Stimulated activated CD8-positive, alpha-beta memory T cell treated with anti-CD3 and anti-CD28 coated beads, Interleukin-4, amount 100 ng/mL, for 1 hour (primary cell): Measurements from ENCODE around the gene SCYGR2.
"Not testable (repeated sequence)": the region's sequence is repeated elsewhere in the genome, so short reads cannot be mapped to it uniquely, and the experiment has no call there.

Source experiments
- DNase-seq, 2 donors: peaks; one replicate each; pipeline ENCODE4 v3.0.0-alpha.2; 2020; ENCODE audit warnings: low read depth in 2 of 2, low spot score in 1 of 2

Gene SCYGR2, protein sequence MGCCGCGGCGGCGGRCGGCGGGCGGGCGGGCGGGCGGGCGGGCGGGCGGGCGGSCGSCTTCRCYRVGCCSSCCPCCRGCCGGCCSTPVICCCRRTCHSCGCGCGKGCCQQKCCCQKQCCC

DNA sequence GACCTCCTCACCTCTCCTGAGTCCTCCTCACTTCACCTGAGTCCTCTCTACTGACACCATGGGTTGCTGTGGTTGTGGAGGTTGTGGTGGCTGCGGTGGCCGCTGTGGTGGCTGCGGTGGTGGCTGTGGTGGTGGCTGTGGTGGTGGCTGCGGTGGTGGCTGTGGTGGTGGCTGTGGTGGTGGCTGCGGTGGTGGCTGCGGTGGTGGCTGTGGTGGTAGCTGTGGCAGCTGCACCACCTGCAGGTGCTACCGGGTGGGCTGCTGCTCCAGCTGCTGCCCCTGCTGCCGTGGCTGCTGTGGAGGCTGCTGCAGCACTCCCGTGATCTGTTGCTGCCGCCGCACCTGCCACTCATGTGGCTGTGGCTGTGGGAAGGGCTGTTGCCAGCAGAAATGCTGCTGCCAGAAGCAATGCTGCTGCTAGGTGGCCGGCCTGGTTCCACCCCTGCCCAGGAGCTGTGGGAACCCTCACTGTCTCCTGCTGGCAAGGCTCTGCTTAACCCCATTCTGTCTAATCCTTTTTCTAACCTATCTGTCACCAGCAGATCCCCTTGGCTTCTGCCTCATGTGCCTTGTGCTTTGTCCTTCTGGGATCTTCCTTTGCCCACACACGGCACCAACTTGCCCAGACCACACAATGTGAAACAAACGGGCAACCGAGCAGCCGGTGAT is at the start of gene SCYGR2:
SCYGR2 (plus strand) TSS at position 59 of the 669 bp plus-strand sequence; CDS start at position 59, 0 bp downstream.
- DNase-seq = not testable (repeated sequence)

DNA sequence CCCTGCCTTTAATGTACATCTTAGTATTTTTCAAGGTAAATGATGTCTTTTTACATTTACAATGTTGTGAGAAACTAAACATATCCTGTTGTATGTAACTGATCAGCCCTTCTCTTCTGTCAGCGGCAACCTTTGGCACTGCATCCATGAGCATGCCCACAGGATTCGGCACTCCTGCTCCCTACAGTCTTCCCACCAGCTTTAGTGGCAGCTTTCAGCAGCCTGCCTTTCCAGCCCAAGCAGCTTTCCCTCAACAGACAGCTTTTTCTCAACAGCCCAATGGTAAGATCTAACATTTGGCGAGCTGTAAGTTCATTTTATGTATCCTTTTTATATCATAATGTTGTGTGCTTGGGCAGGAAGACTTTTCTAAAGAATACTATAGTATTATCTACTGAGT is 46.9 kb upstream of the SCYGR2 start:
- no peak for DNase-seq

DNA sequence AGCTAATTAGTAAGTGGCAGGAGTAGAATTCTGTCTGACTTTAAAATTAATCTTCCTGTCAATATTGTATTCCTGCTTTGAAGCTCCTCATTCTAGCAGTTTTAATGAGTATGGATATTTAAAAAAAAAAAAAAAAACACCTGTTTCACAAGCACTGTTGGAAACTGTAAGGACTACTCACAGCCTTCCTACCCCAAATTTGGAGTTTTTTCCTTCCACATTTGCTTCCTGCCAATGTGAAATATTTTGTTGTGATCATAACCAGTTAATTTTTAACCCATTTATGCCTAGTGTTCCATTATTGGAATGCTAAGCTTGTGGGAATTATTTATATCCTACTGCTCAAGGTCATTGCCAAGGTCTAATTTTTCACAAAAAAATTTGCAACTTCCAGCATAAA is 36.1 kb upstream of the SCYGR2 start:
- DNase-seq = no peak

DNA sequence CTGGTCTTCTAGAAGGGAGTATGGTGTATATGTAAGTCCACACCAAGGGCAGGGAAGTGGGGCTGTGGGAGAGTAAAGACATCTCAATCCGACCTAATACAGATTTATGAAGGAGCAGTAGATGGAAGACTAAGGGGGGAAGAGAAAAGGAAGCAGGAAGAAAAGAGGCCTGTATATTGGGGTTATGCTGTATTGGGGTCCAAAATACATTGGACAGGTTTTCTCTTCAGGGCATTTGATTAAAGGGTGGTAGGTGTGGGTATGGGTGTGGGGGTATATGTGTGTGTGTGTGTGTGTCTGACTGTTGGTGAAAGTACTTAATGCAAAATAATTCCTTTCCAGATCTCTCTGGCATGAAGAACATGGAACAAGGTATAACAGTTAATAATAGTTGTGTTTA is 33.6 kb upstream of the SCYGR2 start:
- DNase-seq = no peak

DNA sequence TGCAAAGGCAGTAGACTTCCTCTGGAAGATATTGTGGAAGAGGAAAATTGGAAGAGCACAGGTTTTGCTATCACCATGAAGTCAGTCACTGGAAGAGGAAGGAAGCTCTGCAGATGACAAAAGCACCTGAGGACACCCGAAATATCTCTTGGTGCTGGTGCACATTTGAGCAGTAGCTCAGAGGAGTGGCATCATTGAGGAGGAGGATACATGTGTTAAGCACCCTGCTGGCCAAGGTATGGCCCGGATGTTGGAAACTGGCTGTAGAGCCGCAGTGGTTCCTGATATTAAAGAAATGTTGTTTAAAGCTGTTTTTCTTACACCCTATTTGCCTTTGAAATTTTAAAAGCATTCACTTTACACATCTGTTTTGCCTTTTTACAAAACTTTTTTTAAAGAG is 32.7 kb upstream of the SCYGR2 start:
- DNase-seq = no peak

DNA sequence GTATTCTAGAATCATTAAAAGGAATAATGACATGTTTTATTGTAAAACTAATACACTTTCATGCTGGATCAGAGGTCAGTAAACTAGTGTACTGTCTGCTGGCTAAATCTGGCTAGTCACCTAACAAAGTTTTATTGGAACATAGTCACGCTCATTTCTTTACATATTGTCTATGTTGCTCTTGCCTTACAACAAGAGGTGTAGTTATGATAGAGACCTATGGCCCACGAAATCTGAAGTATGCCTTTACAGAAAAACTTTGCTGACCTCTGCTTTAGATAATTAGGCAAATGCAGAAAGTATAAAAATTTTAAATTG is 29.9 kb upstream of the SCYGR2 start:
- no peak for DNase-seq

DNA sequence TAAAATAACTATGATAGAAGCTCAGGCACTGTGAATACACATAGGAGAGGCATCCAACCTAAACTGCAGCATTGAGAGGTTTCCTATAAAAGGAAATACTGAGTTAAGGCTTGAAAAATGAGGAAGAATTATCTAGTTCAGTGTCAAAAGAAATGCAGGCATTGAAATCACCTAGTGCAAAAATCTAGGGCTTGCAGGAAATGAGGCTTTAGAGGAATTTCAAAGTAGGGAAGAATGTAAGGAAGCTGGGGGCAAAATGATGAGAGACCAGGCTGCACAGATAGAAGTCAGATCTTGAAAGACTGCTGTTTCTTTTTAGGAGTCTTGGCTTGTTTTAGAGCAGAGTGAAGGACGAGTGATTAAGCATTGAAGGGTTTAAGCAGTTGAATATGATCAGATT is 28.1 kb upstream of the SCYGR2 start:
- no peak for DNase-seq

DNA sequence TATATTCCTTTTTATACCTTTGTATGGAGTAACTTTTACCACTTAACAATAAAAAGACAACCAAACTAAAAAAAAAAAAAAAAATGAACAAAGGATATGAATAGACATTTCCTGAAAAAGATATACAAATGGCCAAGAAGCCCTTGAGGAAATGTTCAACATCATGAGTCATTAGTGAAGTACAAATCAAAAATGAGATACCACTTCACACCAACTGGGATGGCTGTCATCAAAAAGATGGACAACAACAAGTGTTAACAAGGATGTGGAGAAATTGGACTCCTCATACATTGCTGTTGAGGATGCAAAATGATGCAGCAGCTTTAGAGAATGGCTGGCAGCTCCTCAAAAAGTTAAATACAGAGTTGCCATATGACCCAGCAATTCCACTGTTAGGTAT is 22.6 kb upstream of the SCYGR2 start:
- no peak for DNase-seq

DNA sequence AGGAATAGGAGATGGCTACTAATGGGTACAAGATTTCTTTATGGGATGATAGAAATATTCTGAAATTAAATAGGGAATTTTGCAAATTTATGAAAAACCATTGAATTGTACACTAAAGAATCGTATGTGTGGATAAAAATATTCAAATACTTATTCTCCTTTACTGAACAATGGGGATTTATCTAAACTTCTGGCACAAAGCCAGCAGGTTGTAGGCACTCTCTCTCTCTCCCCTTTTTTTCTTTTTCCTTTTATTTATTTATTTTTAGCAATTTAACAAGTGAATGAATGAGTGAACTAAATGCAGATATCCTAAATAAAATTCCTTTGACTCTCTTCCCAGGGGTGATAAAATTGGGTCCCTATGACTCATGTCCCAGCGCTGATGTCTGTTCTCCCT is 21.9 kb upstream of the SCYGR2 start:
- no peak for DNase-seq

DNA sequence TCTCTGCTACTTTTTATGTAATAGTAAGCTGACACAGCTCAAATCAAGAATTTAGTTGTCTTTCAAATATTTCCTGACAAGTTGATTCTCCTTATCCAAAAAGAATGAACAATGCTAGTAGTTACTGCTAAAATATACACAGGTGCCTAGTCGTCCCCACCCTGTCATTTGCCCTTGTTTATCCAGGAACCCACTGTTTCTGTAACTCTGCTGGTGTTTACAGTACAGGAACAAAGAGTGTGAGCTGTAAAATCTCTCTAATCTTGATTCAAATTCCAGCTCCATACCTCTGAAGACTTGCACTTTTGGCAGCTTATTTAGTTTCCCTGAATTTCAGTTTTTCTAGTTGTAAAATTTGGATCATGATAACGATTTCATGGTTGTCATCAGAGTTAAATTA is 21.1 kb upstream of the SCYGR2 start:
- DNase-seq = no peak

DNA sequence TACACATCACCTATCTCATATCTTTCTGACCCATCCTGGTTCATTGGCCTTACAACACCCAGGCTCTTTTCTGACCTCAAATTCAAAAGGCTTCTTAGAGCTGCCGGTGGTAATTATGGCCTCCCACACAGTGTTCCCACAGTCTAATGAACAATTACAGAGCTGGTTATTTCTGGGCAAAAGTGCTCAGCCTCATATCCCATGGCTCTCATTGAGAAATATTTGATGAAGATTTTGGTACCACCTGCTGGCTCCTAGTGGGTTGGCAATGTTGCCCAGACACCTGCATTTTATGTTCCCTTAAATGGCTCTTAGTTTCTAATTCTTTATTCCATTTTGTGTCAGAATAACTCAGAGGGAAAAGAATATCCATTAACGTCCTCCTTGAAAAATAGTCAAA is 20.1 kb upstream of the SCYGR2 start:
- DNase-seq = no peak

DNA sequence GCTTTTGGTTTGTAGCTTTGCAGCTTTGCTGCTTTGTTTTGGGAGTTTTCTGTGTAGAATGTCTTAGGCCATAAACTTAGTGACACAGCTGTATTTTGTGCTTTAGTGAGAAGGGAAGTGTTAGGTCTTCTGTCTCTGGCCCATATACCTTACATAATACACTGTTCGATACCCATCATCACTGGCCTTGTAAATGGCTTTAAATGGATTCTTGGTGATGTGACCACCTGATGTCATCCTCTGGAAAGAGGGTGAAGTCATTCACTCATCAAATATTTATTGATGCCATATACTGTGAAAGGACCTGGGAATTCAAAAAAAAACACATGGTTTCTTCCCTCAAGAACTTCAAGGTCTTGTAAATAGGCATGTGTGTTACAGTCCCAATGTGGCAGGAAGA is 18.9 kb upstream of the SCYGR2 start:
- DNase-seq = no peak

DNA sequence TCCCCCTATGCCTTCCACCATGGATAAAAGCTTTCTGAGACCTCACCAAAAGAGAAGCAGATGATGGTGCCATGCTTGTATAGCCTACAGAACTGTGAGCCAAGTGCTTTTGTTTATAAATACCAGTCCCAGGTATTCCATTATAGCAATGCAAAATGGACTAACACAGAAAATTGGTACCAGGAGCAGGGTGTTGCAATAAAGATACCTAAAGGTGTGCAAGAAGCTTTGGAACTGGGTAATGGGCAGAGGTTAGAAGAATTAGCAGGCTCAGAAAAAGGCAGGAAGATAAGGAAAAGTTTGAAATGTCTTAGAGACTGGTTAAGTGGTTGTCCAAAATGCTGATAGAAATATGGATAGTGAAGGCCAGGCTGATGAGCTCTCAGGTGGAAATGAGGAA is 16.3 kb upstream of the SCYGR2 start:
- DNase-seq = no peak

DNA sequence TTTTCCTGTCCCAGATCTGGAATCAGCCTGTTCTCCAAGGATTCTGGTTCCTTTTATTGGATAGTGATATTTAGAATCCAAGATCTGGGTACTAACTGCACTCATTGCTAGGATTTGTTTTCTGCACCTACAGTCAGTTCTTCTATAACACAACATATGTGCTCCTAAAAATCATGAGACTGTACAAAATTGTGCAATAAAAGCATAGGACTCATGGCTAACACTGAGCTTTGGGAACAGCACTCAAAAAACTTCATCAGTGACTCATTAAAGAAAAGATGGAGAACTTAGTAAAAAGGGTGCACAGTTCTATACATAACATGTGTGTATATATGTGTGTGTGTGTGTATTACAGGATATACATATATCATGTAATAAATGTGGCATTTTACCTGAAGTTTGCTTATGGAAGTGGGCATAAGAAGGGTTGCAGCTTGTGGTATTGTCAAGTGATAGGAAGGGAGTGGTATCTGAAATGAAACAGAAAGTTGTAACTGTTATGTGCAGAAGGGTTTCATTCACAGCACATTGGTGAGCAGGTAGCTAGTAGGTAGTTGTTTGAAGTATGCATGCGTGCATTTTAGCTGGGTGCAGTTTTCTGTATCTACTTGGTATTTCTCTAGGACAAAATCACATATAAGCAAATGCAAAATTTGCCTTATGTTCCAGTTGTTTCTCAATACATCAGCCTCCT is 5.9 kb upstream of the SCYGR2 start:
- DNase-seq = no peak

DNA sequence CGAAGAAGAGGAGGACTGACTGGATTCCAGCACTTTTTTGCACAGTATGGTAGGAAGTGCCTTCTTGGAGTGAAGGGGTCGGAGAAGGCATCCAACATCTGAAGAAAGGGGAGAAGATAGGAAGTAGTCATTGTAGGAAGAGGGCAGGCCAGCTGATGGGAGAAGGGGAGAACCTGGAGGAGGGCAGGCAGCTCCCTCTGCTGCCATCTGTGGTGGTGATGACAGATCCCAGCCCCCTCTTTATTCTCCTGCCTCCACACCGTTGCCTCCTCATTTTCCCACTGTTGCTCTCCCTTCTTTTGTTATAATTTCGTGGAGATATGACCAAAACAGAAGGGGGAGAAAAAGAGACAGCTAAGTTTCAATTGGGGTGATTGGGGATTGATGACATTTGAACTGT is 2.9 kb upstream of the SCYGR2 start:
- no peak for DNase-seq

DNA sequence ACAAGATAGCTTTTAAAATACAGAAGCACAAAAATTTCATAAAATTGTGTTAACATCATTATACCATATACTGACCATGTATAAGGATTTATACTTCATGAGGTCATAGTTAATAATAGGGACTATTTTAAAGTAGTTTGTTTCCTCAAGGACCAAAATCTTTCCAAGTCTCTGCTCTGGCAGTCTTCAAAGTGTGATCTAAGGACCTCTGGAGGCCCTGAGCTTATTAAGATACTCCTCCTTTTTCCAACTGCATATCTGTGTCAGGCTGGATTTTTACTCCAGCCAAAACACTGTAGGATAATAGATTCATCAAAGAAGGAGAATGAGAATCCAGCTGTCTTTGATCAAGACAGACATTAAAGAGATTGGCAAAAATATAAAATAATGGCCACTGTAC is 1.7 kb upstream of the SCYGR2 start:
- no peak for DNase-seq

DNA sequence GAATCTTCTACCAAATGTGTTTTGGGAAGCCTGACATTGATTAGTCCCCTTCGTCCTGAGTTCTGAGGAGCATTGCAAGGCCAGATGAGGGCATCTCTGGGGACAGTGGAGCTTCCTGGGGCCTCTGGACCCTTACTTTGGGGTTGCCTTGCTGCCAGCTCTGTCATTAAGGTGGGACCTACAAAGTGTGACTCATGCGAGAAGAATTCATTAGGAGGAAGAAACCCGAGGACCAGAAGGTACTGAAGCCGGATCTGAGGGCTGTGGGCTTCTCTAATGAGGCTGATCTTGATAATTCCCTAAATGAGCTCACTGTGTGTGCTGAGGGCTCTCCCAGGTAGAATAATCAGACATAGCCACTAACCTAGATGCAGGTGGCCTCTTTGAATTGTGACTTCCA is 695 bp upstream of the SCYGR2 start:
- DNase-seq = no peak

DNA sequence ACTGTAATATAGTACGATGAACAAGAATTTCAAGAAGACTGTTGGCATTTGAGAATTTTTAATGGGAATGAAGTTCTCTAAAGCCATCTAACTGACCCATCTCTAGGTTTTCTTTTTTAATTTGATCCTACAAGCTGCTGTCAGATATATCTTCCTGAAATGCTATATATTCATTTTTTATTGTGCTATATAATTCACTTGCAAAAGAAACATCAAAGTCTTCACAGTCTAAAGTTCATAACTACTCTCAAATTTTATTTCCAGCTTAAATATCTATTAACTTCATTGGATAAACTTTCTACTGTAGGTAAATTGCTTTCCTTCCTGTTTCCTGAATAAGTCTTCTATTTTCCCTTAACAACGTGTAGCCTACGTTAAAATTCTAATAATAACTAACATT is 3.7 kb downstream of the SCYGR2 start:
- DNase-seq = no peak

DNA sequence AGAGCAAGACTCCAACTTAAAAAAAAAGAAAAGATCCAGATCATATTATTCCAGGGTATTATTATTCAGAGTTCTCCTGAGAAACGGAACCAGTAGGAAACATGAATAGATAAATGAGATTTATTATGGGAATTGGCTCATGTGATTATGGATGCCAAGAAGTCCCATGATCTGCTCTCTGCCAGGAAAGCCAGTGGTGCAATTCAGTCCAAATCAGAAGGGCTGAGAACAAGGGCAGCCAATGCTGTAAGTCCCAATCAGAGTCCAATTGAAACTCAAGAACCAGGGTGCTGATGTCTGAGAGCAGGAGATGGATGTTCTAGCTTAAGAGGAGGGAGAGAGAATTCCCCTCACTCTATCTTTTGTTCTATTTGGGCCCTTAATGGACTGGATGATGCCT is 7.8 kb downstream of the SCYGR2 start:
- DNase-seq = no peak

DNA sequence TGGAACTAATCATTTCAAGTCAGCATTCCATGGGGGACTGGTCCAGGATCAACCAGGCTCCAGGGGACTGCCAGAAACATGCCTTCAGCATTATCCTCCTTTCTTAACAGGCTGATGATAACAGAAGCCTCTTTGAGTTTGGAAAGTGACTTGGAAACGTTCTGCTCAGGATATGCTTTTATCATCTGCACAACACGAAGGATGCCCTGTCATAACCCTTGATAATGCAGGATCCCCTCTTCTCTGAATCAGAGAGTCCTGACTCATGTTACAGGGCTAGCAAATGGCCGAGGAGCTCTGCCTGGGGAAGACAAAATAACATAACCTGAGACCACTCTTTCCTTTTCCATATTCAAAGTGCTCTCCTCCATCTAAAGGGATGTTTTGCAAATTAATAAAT is 9.2 kb downstream of the SCYGR2 start:
- DNase-seq = no peak

DNA sequence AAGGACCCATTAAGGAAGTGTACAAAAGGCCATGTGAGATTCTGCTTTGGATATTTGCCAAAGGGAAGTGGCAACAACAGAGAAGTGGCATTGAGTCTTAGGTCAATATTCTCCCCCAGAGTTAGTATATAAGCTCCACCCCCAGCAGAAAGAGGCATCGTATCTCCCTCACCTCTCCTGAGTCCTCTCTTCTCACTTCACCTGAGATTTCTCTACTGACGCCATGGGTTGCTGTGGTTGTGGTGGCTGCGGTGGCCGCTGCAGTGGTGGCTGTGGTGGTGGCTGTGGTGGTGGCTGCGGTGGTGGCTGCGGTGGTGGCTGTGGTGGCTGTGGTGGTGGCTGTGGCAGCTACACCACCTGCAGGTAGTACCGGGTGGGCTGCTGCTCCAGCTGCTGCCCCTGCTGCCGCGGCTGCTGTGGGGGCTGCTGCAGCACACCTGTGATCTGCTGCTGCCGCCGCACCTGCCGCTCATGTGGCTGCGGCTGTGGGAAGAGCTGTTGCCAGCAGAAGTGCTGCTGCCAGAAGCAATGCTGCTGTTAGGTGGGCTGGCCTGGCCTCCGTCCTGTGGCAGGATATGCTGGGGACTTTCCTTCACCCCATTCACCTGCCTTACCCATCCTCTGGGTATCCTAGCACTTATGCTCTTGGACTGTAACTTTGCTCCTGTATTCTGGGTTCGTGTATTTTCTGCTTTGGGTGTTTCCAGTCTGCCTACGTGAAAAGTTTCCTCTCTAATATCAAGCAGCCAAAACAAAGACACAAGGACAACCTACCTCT is 10.1 kb downstream of the SCYGR2 start:
- DNase-seq = no peak

DNA sequence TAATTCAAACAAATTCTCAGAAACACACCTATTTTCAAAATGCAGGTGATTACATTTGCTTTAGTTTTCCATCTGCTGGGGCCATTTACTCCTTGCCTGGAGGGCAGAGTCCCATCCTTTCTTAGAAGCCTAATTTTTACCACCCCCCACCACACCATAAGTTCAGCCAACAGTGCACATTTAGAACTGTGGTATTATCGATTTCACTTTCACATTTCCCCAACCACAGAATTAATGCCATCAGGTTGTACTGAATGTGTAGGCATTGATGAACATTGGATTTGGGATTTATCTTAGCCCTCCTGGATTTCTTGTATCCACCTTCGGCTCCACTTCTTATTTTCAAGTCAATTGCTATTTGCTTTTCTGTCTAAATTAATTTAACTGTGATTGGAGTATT is 11.4 kb downstream of the SCYGR2 start:
- no peak for DNase-seq
